NCI-H345 (cell line): ENCODE measurements around the gene CST8.
A peak's percentile ranks its signal among the peaks of the same experiment; 100 is the strongest.

Source experiments
- DNase-seq: peaks from one replicate; lab custom pipeline; 2025; lab: John Stamatoyannopoulos, UW

The CST8 gene

GRCh38 chr20:23524146-23524545 lies 33.2 kb downstream of the CST8 start:
- no peak for DNase-seq

- no peak for DNase-seq
These were observed 35.9 kb downstream of the CST8 start for GRCh38 chr20:23526850-23527249.

DNA sequence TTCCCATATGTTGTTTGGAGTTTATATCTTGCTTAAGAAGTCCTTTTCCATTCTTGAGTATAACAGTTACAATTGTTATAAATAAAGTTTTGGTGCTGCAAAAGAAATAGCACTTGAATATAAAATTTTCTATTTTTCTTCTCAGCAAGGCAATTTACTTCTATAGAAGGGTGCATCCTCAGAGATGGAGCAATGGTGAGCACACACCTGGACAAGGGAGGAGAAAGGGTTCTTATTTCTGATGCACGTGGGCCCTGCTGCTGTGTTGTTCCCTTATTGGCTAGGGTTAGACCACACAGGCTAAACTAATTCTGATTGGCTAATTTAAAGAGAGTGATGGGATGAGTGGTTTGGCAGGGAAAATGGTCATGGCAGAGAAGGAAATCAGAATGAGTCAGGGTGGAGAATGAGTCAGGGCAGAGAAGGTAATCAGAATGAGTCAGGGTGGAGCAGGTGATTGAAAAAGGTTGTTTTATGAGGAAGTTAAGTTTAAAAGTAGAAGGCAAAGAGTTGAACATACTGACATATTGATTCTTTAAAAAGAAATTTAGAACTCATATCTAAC lies 38.0 kb downstream of the CST8 start:
- no peak for DNase-seq

DNA sequence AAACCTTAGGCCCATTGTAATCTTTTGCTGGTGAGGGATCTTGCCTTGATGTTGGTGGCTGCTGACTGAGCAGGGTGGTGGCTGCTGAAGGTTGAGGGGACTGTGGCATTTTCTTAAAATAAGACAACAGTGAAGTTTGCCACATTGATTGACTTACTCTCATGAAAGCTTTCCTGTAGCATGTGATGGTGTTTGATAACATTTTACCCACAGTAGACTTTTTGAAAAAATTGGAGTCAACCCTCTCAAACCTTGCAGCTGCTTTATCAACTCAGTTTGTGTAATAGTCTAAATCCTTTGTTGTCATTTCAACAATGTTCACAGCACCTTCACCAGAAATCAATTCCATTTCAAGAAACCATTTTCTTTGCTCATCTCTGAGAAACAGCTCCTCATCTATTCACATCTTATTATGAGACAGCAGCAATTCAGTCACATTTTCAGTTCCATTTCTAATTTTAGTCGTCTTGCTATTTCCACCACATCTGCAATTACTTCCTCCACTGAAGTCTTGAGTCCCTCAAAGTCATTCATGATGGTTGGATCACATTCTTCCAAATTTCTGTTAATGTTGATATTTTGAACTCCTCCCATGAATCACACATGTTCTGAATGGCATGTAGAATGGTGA lies 40.1 kb downstream of the CST8 start:
- DNase-seq, result no peak

GRCh38 chr20:23532533-23532932 lies 41.6 kb downstream of the CST8 start:
- no peak for DNase-seq

DNA sequence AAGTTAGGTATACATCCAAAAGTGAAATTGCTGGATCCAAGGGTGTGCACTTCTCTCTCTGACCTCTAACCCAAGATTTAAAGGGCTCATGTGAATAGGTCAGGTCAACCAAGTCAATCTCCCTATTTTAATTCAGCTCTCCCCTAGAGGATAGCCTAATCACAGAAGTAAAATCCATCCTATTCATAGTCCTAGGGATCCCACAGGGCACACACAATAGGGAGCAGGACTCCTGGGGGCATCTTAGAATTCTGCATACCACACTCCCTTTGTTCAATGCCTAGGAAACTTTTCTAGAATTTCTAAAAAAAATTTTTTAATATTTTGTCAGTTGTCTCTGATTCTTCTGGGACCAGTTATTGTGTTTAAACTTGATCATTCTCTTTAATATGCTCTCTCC lies 42.2 kb downstream of the CST8 start:
- DNase-seq, result no peak

DNA sequence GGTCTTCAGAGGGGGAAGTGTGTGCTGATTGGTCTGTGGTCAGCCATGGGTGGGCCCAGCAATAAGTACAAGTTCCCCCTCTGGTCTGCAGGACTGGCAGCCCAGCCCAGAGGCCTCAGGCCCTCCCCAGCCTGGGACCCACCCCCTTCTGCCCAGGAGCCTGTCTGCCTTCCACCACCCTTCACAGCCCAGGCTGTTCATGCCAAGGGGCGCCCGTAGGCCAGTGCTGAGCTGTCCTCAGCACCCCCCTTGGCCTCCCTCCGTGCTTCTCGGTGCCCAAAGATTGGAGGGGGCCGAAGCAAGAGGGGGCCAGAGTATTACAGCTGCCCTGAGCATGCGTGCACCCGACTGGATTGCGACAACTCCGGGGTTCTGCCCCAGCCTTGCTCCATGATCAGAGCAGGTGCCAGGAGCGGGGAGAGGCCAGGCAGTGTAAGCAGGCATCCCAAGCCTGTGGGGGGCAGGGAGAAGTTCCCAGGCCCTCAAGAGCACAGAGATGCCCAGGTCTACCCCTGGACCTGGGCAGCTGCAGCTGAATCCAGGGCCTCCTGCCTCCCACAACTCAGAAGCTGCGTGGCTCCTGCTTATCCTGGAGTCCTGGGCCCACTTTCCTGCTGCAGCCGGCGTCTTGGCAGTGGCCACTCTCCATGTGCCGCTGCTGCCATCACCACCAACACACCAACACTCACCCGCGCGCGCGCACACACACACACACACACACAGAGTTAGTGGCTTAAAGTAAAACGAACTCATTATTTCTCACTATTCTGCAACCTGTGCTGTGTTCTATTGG lies 44.1 kb downstream of the CST8 start:
- no peak for DNase-seq

GRCh38 chr20:23536328-23536974 lies 45.5 kb downstream of the CST8 start:
- DNase-seq, result no peak

GRCh38 chr20:23537030-23537429 lies 46.1 kb downstream of the CST8 start:
- DNase-seq, result no peak

DNA sequence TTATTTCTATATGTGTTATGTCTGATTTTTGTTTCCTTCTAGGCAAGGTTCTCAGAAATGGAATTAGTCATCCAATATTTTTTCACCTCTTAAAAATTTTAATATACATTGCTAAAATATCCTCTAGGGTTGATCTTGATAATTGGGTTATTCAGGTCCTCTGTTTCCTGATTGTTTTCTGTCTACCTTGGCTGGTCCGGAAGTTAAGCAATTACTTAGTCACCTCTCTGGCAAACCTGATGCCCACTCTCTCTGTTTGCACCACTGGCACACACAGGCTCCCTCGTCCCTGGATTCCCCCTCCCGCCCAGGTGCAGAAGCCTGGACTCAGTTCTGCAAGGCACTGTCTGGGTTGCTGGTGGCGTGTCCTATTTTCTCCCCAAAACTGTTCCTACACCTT lies 49.7 kb downstream of the CST8 start:
- no peak for DNase-seq

DNA sequence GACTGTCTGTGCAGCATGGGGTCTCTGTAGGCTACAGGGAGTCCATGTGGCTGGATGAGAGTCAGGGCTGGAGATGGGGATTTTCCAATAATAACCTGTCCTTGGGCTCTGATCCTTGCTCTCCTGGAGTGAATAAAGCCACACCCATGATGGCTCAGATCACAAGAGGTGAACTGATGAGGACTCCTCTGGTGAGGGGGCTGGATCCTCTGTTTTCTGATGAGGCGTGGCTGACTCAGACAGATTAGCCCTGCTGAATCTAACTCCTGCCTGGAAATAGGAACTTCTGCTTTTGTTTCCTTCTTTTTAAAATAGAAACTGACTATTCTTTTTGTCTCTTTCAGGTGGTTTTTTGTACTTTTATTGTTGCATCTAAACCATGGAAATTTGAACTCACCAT lies 50.4 kb downstream of the CST8 start:
- DNase-seq, result peak; percentile 31

GRCh38 chr20:23541776-23542175 lies 50.9 kb downstream of the CST8 start:
- no peak for DNase-seq

DNA sequence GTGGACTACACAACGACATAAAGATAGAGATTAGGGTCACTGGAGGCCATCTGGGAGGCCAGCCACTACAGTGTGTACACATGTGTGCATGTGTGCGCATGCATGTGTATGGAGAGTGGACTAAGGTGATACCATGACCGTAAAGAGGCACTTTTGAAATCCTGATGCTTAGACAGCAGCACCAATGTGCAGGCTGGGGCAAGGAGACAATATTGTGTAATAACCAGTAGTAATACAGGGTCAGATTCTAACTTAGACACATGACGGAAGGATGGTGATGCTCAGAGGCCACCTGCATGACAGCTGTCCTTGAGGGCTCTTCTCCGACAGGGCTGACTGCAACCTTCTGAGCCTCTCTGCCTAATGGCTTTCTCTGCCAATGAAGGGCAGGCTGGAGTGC lies 51.9 kb downstream of the CST8 start:
- no peak for DNase-seq

DNA sequence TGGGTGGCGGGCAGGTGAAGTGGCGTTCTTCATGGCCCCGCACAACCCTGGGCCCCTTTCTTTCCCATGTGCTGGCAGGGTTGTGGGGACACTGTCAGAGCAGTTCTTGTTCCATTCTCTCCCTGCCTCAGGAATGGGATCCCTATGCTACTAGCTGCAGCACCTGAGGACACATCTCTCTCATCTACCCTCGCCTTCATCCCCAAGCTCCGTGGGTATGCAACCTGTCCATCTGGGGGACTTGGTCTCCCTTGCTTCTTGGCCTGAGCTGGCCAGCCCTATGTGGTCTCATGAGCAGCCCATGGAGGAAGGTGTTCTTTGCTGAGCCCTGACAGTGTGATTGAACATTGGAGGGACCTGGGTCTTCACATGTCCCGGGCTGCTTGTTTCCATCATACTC lies 53.2 kb downstream of the CST8 start:
- DNase-seq, result no peak
